ENCODE results near the gene THSD4.

The THSD4 gene

DNA sequence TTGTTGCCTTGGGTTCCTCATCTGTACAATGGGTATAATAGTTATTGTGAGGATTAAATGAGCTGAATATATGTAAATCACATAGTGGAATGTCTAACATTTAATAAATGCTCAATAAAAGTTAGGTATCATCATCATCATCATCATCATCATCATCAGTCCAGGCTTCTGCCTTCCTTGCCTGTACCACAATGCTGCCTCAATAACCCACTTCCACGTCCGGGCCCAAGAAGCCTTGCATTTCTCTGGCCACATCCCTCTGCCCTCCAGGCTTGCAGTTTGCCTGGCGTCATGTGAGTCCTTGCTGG, 137.4 kb downstream of the THSD4 start:
- Histone ChIP-seq H3K4me3 (ENCODE audit: control insufficient read depth in 1 of 7, extremely low read depth in 1 of 7, insufficient read depth in 4 of 7, low read depth in 2 of 7, low read length in 6 of 7) (no peak overlapping the region), H3K27ac (ENCODE audit: insufficient read depth in 1 of 2, low read depth in 1 of 2, low read length in 2 of 2, poor library complexity in 1 of 2, severe bottlenecking in 2 of 2) (no peak overlapping the region), H3K4me1 (ENCODE audit: control extremely low read depth in 1 of 4, control insufficient read depth in 4 of 4, insufficient read depth in 4 of 4, low read length in 3 of 4) (no peaks in the 10 kb centered on the region), H3K9me3 (ENCODE audit: control extremely low read depth in 1 of 5, control insufficient read depth in 4 of 5, insufficient read depth in 2 of 5, low read depth in 1 of 5, low read length in 4 of 5) (no peaks in the 10 kb centered on the region), H3K27me3 (replicated peaks in 2 of 5; ENCODE audit: control insufficient read depth in 4 of 5, insufficient read depth in 5 of 5, low read length in 4 of 5) (peaks cover 0 to 4% (median 3%) of the 10 kb centered on the region in 5 experiments), H3K36me3 (ENCODE audit: control insufficient read depth in 4 of 4, insufficient read depth in 4 of 4, low read length in 3 of 4) (no peaks in the 10 kb centered on the region)
- no peak for DNase-seq
- POLR2A ChIA-PET = no interaction called here
- CTCF ChIA-PET = no interaction called here
- 96% methylated on average over 3 of the region's 3 CpGs for WGBS (ENCODE audit: insufficient coverage)

DNA sequence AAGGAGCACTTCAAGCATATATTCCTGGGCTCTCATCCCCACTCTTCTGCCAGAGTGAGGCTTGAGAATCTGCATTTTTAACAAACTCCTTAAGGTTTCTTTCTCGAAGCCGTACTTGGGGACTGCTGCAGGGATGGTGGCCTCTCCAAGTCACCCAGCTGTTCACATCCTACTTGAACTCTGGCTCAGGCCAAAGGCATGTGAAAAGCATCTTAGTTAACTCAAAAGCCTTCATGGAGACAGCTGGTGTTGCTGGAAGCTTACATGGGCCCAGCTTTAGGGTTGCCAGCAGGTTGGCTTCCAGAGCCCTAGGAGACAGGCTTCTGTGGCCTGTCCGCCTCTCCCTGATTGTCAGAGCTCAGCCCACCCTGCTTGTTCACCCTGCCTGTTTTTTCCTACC, 139.2 kb downstream of the THSD4 start:
- Histone ChIP-seq H3K4me1 (ENCODE audit: control extremely low read depth in 1 of 4, control insufficient read depth in 4 of 4, insufficient read depth in 4 of 4, low read length in 3 of 4) (no peaks in the 10 kb centered on the region), H3K27me3 (replicated peaks in 2 of 5; ENCODE audit: control insufficient read depth in 4 of 5, insufficient read depth in 5 of 5, low read length in 4 of 5) (peaks cover 0 to 4% (median 0%) of the 10 kb centered on the region in 5 experiments), H3K4me3 (ENCODE audit: control insufficient read depth in 1 of 7, extremely low read depth in 1 of 7, insufficient read depth in 4 of 7, low read depth in 2 of 7, low read length in 6 of 7) (no peak overlapping the region), H3K9me3 (ENCODE audit: control extremely low read depth in 1 of 5, control insufficient read depth in 4 of 5, insufficient read depth in 2 of 5, low read depth in 1 of 5, low read length in 4 of 5) (no peaks in the 10 kb centered on the region), H3K27ac (ENCODE audit: insufficient read depth in 1 of 2, low read depth in 1 of 2, low read length in 2 of 2, poor library complexity in 1 of 2, severe bottlenecking in 2 of 2) (no peak overlapping the region), H3K36me3 (ENCODE audit: control insufficient read depth in 4 of 4, insufficient read depth in 4 of 4, low read length in 3 of 4) (no peaks in the 10 kb centered on the region)
- 83% methylated on average over 1 of the region's 3 CpGs for WGBS (ENCODE audit: insufficient coverage)
- CTCF ChIA-PET = no interaction called here
- DNase-seq = no peak
- POLR2A ChIA-PET = no interaction called here

DNA sequence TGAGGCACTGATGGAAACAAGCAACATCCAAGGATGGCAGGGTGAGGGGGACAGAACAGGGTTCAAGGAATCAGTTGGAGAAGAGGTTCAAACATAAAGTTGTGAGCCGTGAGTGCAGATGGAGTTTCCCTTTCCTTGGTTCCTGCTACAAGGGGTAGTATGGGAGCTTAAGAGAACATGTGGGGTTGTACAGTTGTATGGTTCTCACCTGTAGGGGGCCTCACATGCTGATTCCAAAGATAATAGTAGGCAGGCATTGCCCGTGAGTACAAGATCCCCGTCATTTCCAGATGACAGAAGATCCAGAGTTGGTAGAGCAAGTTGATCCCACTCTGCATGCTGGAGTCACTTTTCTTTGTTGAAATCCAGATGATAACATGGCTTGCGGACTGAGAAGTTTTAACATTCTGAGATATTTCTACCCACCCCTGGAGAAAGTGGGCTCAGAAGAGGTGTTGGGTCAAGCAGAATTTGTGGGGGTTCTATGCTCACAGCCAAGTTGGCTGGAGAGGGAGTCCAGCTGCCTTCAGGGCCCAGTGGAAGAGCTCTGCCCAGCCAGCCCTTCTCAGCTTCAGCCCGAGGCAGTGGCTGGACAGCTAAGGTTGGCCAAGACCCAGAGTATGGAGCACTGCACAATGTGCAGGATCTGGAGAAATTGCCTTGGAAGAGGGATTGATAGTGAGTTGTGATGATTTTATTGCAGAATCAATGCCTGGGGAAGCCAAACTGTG, 141.8 kb downstream of the THSD4 start:
- Histone ChIP-seq H3K4me1 (ENCODE audit: control extremely low read depth in 1 of 4, control insufficient read depth in 4 of 4, insufficient read depth in 4 of 4, low read length in 3 of 4) (no peaks in the 10 kb centered on the region), H3K9me3 (ENCODE audit: control extremely low read depth in 1 of 5, control insufficient read depth in 4 of 5, insufficient read depth in 2 of 5, low read depth in 1 of 5, low read length in 4 of 5) (no peaks in the 10 kb centered on the region), H3K4me3 (ENCODE audit: control insufficient read depth in 1 of 7, extremely low read depth in 1 of 7, insufficient read depth in 4 of 7, low read depth in 2 of 7, low read length in 6 of 7) (no peak overlapping the region), H3K36me3 (ENCODE audit: control insufficient read depth in 4 of 4, insufficient read depth in 4 of 4, low read length in 3 of 4) (no peaks in the 10 kb centered on the region), H3K27me3 (replicated peaks in 2 of 5; ENCODE audit: control insufficient read depth in 4 of 5, insufficient read depth in 5 of 5, low read length in 4 of 5) (peaks cover 0 to 6% (median 0%) of the 10 kb centered on the region in 5 experiments), H3K27ac (ENCODE audit: insufficient read depth in 1 of 2, low read depth in 1 of 2, low read length in 2 of 2, poor library complexity in 1 of 2, severe bottlenecking in 2 of 2) (no peak overlapping the region)
- CTCF ChIA-PET = no interaction called here
- 100% methylated on average over 5 of the region's 5 CpGs for WGBS (ENCODE audit: insufficient coverage)
- DNase-seq = no peak
- POLR2A ChIA-PET = no interaction called here

DNA sequence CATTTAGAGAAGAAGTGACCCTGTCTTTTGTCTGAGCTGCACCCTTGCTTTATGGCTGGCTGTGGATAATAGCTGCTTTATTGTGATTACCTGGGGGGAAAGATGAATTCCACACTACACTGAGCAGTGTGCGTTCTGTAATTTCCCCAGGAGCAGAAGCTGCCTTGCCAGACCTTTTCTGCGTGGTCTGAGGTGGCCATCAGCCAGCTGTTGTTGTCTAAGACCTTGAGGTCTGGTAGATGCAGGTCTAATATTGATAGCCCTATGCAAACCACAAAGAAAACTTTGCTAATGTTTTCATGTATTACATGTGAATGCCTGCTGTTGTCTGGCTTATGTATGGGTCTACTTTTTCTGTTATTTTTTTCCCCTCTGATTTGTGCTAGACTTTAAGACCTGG, 144.6 kb downstream of the THSD4 start:
- ChIA-PET CTCF (no interaction called here), POLR2A (interaction anchor here (0.7 kb wide), 1 partner anchor 232 kb away, joined by 3 read pairs; no protein-coding TSS in a partner anchor)
- Histone ChIP-seq H3K9me3 (ENCODE audit: control extremely low read depth in 1 of 5, control insufficient read depth in 4 of 5, insufficient read depth in 2 of 5, low read depth in 1 of 5, low read length in 4 of 5) (peaks cover 0 to 5% (median 0%) of the 10 kb centered on the region in 5 experiments), H3K4me1 (ENCODE audit: control extremely low read depth in 1 of 4, control insufficient read depth in 4 of 4, insufficient read depth in 4 of 4, low read length in 3 of 4) (no peaks in the 10 kb centered on the region), H3K4me3 (ENCODE audit: control insufficient read depth in 1 of 7, extremely low read depth in 1 of 7, insufficient read depth in 4 of 7, low read depth in 2 of 7, low read length in 6 of 7) (no peak overlapping the region), H3K36me3 (ENCODE audit: control insufficient read depth in 4 of 4, insufficient read depth in 4 of 4, low read length in 3 of 4) (no peaks in the 10 kb centered on the region), H3K27me3 (replicated peaks in 2 of 5; ENCODE audit: control insufficient read depth in 4 of 5, insufficient read depth in 5 of 5, low read length in 4 of 5) (peaks cover 0 to 6% (median 0%) of the 10 kb centered on the region in 5 experiments), H3K27ac (ENCODE audit: insufficient read depth in 1 of 2, low read depth in 1 of 2, low read length in 2 of 2, poor library complexity in 1 of 2, severe bottlenecking in 2 of 2) (no peak overlapping the region)
- no peak for DNase-seq
- 92% methylated on average over 2 of the region's 2 CpGs for WGBS (ENCODE audit: insufficient coverage)

DNA sequence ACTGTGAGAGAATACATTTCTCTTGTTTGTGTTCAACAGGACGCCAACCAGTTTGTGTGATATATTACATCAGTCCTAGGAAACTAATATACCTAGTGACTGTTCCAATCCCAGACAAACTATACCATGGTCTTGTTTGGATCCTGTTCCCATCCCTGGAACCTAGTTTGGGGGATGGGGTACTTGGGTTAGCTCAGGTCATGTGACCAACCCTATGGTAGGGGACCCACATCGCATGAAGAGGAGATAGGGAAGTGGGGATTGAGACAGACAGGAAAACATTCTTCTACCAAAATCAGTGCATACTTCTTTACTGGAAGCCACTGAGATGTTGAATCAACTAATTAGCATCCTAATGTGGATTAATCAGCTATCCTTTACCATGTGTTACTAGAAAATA, 146.1 kb downstream of the THSD4 start:
- Histone ChIP-seq H3K36me3 (ENCODE audit: control insufficient read depth in 4 of 4, insufficient read depth in 4 of 4, low read length in 3 of 4) (no peaks in the 10 kb centered on the region), H3K4me1 (ENCODE audit: control extremely low read depth in 1 of 4, control insufficient read depth in 4 of 4, insufficient read depth in 4 of 4, low read length in 3 of 4) (no peaks in the 10 kb centered on the region), H3K9me3 (ENCODE audit: control extremely low read depth in 1 of 5, control insufficient read depth in 4 of 5, insufficient read depth in 2 of 5, low read depth in 1 of 5, low read length in 4 of 5) (peaks cover 0 to 7% (median 0%) of the 10 kb centered on the region in 5 experiments), H3K4me3 (ENCODE audit: control insufficient read depth in 1 of 7, extremely low read depth in 1 of 7, insufficient read depth in 4 of 7, low read depth in 2 of 7, low read length in 6 of 7) (no peak overlapping the region), H3K27me3 (replicated peaks in 2 of 5; ENCODE audit: control insufficient read depth in 4 of 5, insufficient read depth in 5 of 5, low read length in 4 of 5) (peaks cover 0 to 6% (median 0%) of the 10 kb centered on the region in 5 experiments), H3K27ac (ENCODE audit: insufficient read depth in 1 of 2, low read depth in 1 of 2, low read length in 2 of 2, poor library complexity in 1 of 2, severe bottlenecking in 2 of 2) (no peak overlapping the region)
- ChIA-PET CTCF (no interaction called here), POLR2A (no interaction called here)
- WGBS (ENCODE audit: insufficient coverage) = no CpG with 5 or more reads among the region's 2 CpGs
- DNase-seq = no peak

DNA sequence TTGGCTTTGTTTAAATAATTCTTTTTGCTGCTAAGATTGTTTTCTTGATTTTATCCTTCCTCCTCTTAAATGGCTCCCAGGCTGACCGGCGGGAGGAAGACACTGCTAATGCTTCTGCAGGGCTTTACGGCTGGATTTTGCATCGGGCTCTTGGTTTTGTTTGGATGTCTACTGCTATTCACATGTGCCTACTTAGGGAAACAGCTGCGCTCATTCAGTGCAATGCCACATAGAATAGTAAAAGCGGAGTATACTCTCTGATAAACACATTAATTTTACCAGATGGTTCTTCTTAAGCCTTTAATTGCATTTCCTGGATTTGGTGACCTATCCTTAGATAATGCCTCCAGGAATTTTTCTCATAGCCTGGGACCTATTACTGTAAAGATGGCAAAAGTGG, 146.6 kb downstream of the THSD4 start:
- no peaks in the 10 kb centered on the region for H3K36me3 ChIP-seq (ENCODE audit: control insufficient read depth in 4 of 4, insufficient read depth in 4 of 4, low read length in 3 of 4)
- DNase-seq = no peak
- H3K27me3 ChIP-seq (replicated peaks in 2 of 5; ENCODE audit: control insufficient read depth in 4 of 5, insufficient read depth in 5 of 5, low read length in 4 of 5) = peaks cover 0 to 6% (median 0%) of the 10 kb centered on the region in 5 experiments
- peaks cover 0 to 7% (median 0%) of the 10 kb centered on the region in 5 experiments for H3K9me3 ChIP-seq (ENCODE audit: control extremely low read depth in 1 of 5, control insufficient read depth in 4 of 5, insufficient read depth in 2 of 5, low read depth in 1 of 5, low read length in 4 of 5)
- H3K27ac ChIP-seq (ENCODE audit: insufficient read depth in 1 of 2, low read depth in 1 of 2, low read length in 2 of 2, poor library complexity in 1 of 2, severe bottlenecking in 2 of 2) = no peak overlapping the region
- ChIA-PET CTCF (no interaction called here), POLR2A (no interaction called here)
- no peak overlapping the region for H3K4me3 ChIP-seq (ENCODE audit: control insufficient read depth in 1 of 7, extremely low read depth in 1 of 7, insufficient read depth in 4 of 7, low read depth in 2 of 7, low read length in 6 of 7)
- H3K4me1 ChIP-seq (ENCODE audit: control extremely low read depth in 1 of 4, control insufficient read depth in 4 of 4, insufficient read depth in 4 of 4, low read length in 3 of 4) = no peaks in the 10 kb centered on the region
- 50% methylated on average over 2 of the region's 6 CpGs for WGBS (ENCODE audit: insufficient coverage)

DNA sequence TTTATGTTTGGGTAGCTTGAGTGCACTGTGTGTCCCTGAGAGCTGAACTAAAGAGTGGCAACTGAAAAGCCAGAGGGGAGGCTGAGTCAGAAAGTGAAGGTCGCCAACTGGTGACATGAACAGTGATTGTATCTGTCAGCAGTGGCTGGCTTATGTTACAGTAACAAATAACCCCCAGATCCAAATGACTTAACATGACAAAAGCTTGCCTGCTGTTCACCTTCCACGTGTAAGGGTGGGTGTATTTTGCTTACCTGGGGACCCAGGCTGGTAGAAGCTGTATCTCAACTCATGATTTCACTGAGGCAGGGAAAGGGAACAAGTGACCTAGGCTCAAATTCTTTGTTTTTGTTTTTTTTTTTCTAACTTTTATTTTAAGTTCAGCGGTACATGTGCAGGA, 147.3 kb downstream of the THSD4 start:
- Histone ChIP-seq H3K4me1 (ENCODE audit: control extremely low read depth in 1 of 4, control insufficient read depth in 4 of 4, insufficient read depth in 4 of 4, low read length in 3 of 4) (no peaks in the 10 kb centered on the region), H3K36me3 (ENCODE audit: control insufficient read depth in 4 of 4, insufficient read depth in 4 of 4, low read length in 3 of 4) (no peaks in the 10 kb centered on the region), H3K9me3 (ENCODE audit: control extremely low read depth in 1 of 5, control insufficient read depth in 4 of 5, insufficient read depth in 2 of 5, low read depth in 1 of 5, low read length in 4 of 5) (peaks cover 0 to 7% (median 0%) of the 10 kb centered on the region in 5 experiments), H3K4me3 (ENCODE audit: control insufficient read depth in 1 of 7, extremely low read depth in 1 of 7, insufficient read depth in 4 of 7, low read depth in 2 of 7, low read length in 6 of 7) (no peak overlapping the region), H3K27ac (ENCODE audit: insufficient read depth in 1 of 2, low read depth in 1 of 2, low read length in 2 of 2, poor library complexity in 1 of 2, severe bottlenecking in 2 of 2) (no peak overlapping the region), H3K27me3 (replicated peaks in 2 of 5; ENCODE audit: control insufficient read depth in 4 of 5, insufficient read depth in 5 of 5, low read length in 4 of 5) (peaks cover 0 to 6% (median 0%) of the 10 kb centered on the region in 5 experiments)
- ChIA-PET POLR2A (no interaction called here), CTCF (no interaction called here)
- 40% methylated on average over 1 of the region's 3 CpGs for WGBS (ENCODE audit: insufficient coverage)
- DNase-seq = no peak
